ENCODE data around the gene TMPRSS4.

GRCh38 chr11:118027694-118028093 is 49.2 kb upstream of the TMPRSS4 start:
- TF ChIP-seq CTCF (IDR thresholded peaks at IDR 0.05) (no peak), POLR2A (IDR thresholded peaks at IDR 0.05) (no peak)

Data from body of pancreas (tissue), 4 donors.